Measurements from ENCODE around the gene PGAP3. TPM values are rescaled to one million over a fixed set of nuclear protein-coding genes. Genes with fewer than 3 reads are reported as not detected.
"Not testable (repeated sequence)": the region's sequence is repeated elsewhere in the genome, so short reads cannot be mapped to it uniquely, and the experiment has no call there.

The PGAP3 gene
- total RNA-seq, 1 experiment from 2014 or later: 21.8 TPM

- no peak for DNase-seq (ENCODE audit: low read depth, low spot score)
- H3K9me3 ChIP-seq (ENCODE audit: control insufficient read depth, insufficient read depth, low read depth, low read length): no peaks in the 10 kb centered on the region
- no peak overlapping the region for H3K4me3 ChIP-seq (ENCODE audit: low read depth in 2 of 2, low read length in 2 of 2)
- H3K27me3 ChIP-seq (ENCODE audit: control insufficient read depth, insufficient read depth, low read length): no peaks in the 10 kb centered on the region
- ATAC-seq: no peak
- intact Hi-C loops (cut with micrococcal nuclease; ENCODE audit: unreplicated experiment) (no loop called here), in situ Hi-C loops (cut with HindIII; ENCODE audit: low pct_unique_long_range_greater_than_20kb, low sequenced_read_pairs) (no loop called here)
- H3K27ac ChIP-seq (ENCODE audit: low read length): no peak overlapping the region
- H3K36me3 ChIP-seq (ENCODE audit: control insufficient read depth, insufficient read depth, low read length): no peaks in the 10 kb centered on the region
- no TSS peak for BruUV-seq (replicated peaks)
- ChIA-PET POLR2A (interaction anchor here (0.5 kb wide), 1 partner anchor 12 kb away, joined by 4 read pairs; no protein-coding TSS in a partner anchor), CTCF (no interaction called here)
- TF ChIP-seq POLR2AphosphoS5 (IDR thresholded peaks at IDR 0.05; ENCODE audit: low read depth, low read length) (peak; percentile 43; the same call in 1 of the 2 replicates), REST (IDR thresholded peaks at IDR 0.05; ENCODE audit: insufficient read depth in 1 of 2, low read depth in 2 of 2, low read length in 1 of 2) (no peak)
- 0 out of 2 replicates have a peak, but pooled peaks cover 5% of the 10 kb centered on the region for H3K4me1 ChIP-seq (ENCODE audit: control insufficient read depth, insufficient read depth, low read length)
Observed at GRCh38 chr17:39726617-39727016, 38.8 kb upstream of the PGAP3 start.

GRCh38 chr17:39725923-39726322 is 38.1 kb upstream of the PGAP3 start:
- intact Hi-C loops (cut with micrococcal nuclease; ENCODE audit: unreplicated experiment); DNase-seq (ENCODE audit: low read depth, low spot score); BruUV-seq (replicated peaks); H3K9me3 ChIP-seq (ENCODE audit: control insufficient read depth, insufficient read depth, low read depth, low read length); POLR2A ChIA-PET; in situ Hi-C loops (cut with HindIII; ENCODE audit: low pct_unique_long_range_greater_than_20kb, low sequenced_read_pairs); ATAC-seq; H3K36me3 ChIP-seq (ENCODE audit: control insufficient read depth, insufficient read depth, low read length); H3K4me3 ChIP-seq (ENCODE audit: low read depth in 2 of 2, low read length in 2 of 2); CTCF ChIA-PET; H3K27me3 ChIP-seq (ENCODE audit: control insufficient read depth, insufficient read depth, low read length); H3K4me1 ChIP-seq (ENCODE audit: control insufficient read depth, insufficient read depth, low read length); H3K27ac ChIP-seq (ENCODE audit: low read length): not testable (repeated sequence)

- H3K36me3 ChIP-seq (ENCODE audit: control insufficient read depth, insufficient read depth, low read length): no peaks in the 10 kb centered on the region
- ChIA-PET CTCF (no interaction called here), POLR2A (no interaction called here)
- no peaks in the 10 kb centered on the region for H3K9me3 ChIP-seq (ENCODE audit: control insufficient read depth, insufficient read depth, low read depth, low read length)
- intact Hi-C loops (cut with micrococcal nuclease; ENCODE audit: unreplicated experiment) (no loop called here), in situ Hi-C loops (cut with HindIII; ENCODE audit: low pct_unique_long_range_greater_than_20kb, low sequenced_read_pairs) (no loop called here)
- H3K27me3 ChIP-seq (ENCODE audit: control insufficient read depth, insufficient read depth, low read length): no peaks in the 10 kb centered on the region
- no peak overlapping the region for H3K27ac ChIP-seq (ENCODE audit: low read length)
- no peak for DNase-seq (ENCODE audit: low read depth, low spot score)
- no peak for ATAC-seq
- no TSS peak for BruUV-seq (replicated peaks)
- no peak overlapping the region for H3K4me3 ChIP-seq (ENCODE audit: low read depth in 2 of 2, low read length in 2 of 2)
- TF ChIP-seq SIN3A (IDR thresholded peaks at IDR 0.05; ENCODE audit: borderline replicate concordance, insufficient read depth, low read depth, low read length) (no peak), REST (IDR thresholded peaks at IDR 0.05; ENCODE audit: insufficient read depth in 1 of 2, low read depth in 2 of 2, low read length in 1 of 2) (no peak), CTCF (IDR thresholded peaks at IDR 0.05) (no peak), POLR2AphosphoS5 (IDR thresholded peaks at IDR 0.05; ENCODE audit: low read depth, low read length) (no peak), TCF7L2 (IDR thresholded peaks at IDR 0.05; ENCODE audit: low read depth, low read length) (no peak)
- H3K4me1 ChIP-seq (ENCODE audit: control insufficient read depth, insufficient read depth, low read length): 0 out of 2 replicates have a peak, but pooled peaks cover 5% of the 10 kb centered on the region
Observed at GRCh38 chr17:39724731-39725130, 36.9 kb upstream of the PGAP3 start.
